H9 (cell line): ENCODE results near the gene SLC30A7. TPM values are rescaled to one million over a fixed set of nuclear protein-coding genes. Genes with fewer than 3 reads are reported as not detected.

Experiments
- DNase-seq: peaks from one replicate; pipeline ENCODE4 v3.0.0-alpha.2; 2017
- H2AFZ ChIP-seq: one replicate; pipeline ENCODE4 v1.6.1; 2013; ENCODE audit warnings: mild to moderate bottlenecking, low read length, control low read depth, moderate library complexity
- H2AK5ac ChIP-seq: 2 replicates; pipeline ENCODE4 v1.6.1; 2013; ENCODE audit warnings: low read length, control low read depth, mixed read lengths; ENCODE audit not compliant: insufficient read length
- H2BK120ac ChIP-seq: one replicate; pipeline ENCODE4 v1.6.1; 2013; ENCODE audit warnings: low read depth, mild to moderate bottlenecking, low read length, control low read depth, inconsistent platforms; ENCODE audit not compliant: poor library complexity, severe bottlenecking
- H2BK12ac ChIP-seq: 2 replicates; pipeline ENCODE4 v1.6.1; 2013; ENCODE audit warnings: low read length, control low read depth, mixed read lengths, low read depth; ENCODE audit not compliant: insufficient read length
- H2BK15ac ChIP-seq: 2 replicates; pipeline ENCODE4 v1.6.1; 2013; ENCODE audit warnings: low read depth, low read length, control low read depth
- H2BK20ac ChIP-seq: one replicate; pipeline ENCODE4 v1.6.1; 2013; ENCODE audit warnings: low read depth, mild to moderate bottlenecking, low read length, control low read depth, inconsistent platforms; ENCODE audit not compliant: poor library complexity, severe bottlenecking
- H2BK5ac ChIP-seq: 2 replicates; pipeline ENCODE4 v1.6.1; 2013; ENCODE audit warnings: low read length, control low read depth, mixed read lengths; ENCODE audit not compliant: insufficient read length
- H3K14ac ChIP-seq: 2 replicates; pipeline ENCODE4 v1.6.1; 2013; ENCODE audit warnings: low read length, control low read depth; ENCODE audit not compliant: insufficient read depth
- H3K18ac ChIP-seq: 2 replicates; pipeline ENCODE4 v1.6.1; 2013; ENCODE audit warnings: low read depth, mild to moderate bottlenecking, mixed read lengths, low read length, control low read depth; ENCODE audit not compliant: insufficient read length
- H3K23ac ChIP-seq: 2 replicates; pipeline ENCODE4 v1.6.1; 2013; ENCODE audit warnings: low read length, control low read depth, mixed read lengths, low read depth; ENCODE audit not compliant: insufficient read length
- H3K23me2 ChIP-seq: 2 replicates; pipeline ENCODE4 v1.6.1; 2013; ENCODE audit warnings: low read depth, mild to moderate bottlenecking, mixed read lengths, low read length, control low read depth; ENCODE audit not compliant: insufficient read length, poor library complexity, severe bottlenecking
- H3K27ac ChIP-seq: 2 replicates; pipeline ENCODE4 v1.5.1; 2013; ENCODE audit warnings: low read length, control low read depth, mixed read lengths, low read depth; ENCODE audit not compliant: insufficient read length
- H3K27me3 ChIP-seq: 2 replicates; pipeline ENCODE4 v1.6.1; 2013; ENCODE audit warnings: low read length, control low read depth, inconsistent platforms; ENCODE audit not compliant: insufficient read depth
- H3K4ac ChIP-seq: 2 replicates; pipeline ENCODE4 v1.6.1; 2013; ENCODE audit warnings: low read depth, mild to moderate bottlenecking, control low read depth, inconsistent platforms, low read length, moderate library complexity
- H3K4me1 ChIP-seq: 2 replicates; pipeline ENCODE4 v1.6.1; 2013; ENCODE audit warnings: low read length, control low read depth, inconsistent platforms; ENCODE audit not compliant: insufficient read depth
- H3K4me2 ChIP-seq: 2 replicates; pipeline ENCODE4 v1.6.1; 2013; ENCODE audit warnings: low read length, control low read depth, mixed read lengths; ENCODE audit not compliant: insufficient read length, insufficient read depth
- H3K56ac ChIP-seq: 2 replicates; pipeline ENCODE4 v1.6.1; 2013; ENCODE audit warnings: low read depth, mild to moderate bottlenecking, mixed read lengths, low read length, control low read depth; ENCODE audit not compliant: insufficient read length
- H3K79me1 ChIP-seq: 2 replicates; pipeline ENCODE4 v1.6.1; 2013; ENCODE audit warnings: low read depth, mild to moderate bottlenecking, moderate library complexity, low read length, control low read depth, inconsistent platforms; ENCODE audit not compliant: insufficient read depth, poor library complexity, severe bottlenecking
- H3K79me2 ChIP-seq: 2 replicates; pipeline ENCODE4 v1.6.1; 2013; ENCODE audit warnings: low read length, control low read depth, inconsistent platforms; ENCODE audit not compliant: insufficient read depth
- H3K9ac ChIP-seq: 2 replicates; pipeline ENCODE4 v1.6.1; 2013; ENCODE audit warnings: low read length, control low read depth, mixed read lengths; ENCODE audit not compliant: insufficient read length; ENCODE audit errors: extremely low read depth
- H3K9me3 ChIP-seq: one replicate; pipeline ENCODE4 v1.6.1; 2013; ENCODE audit warnings: low read depth, low read length, inconsistent platforms; ENCODE audit not compliant: control insufficient read depth
- H3T11ph ChIP-seq: one replicate; pipeline ENCODE4 v1.6.1; 2013; ENCODE audit warnings: mild to moderate bottlenecking, low read length, control low read depth, inconsistent platforms
- H4K20me1 ChIP-seq: one replicate; pipeline ENCODE4 v1.6.1; 2013; ENCODE audit not compliant: control insufficient read depth, insufficient read length, insufficient read depth
- H4K5ac ChIP-seq: 2 replicates; pipeline ENCODE4 v1.6.1; 2013; ENCODE audit warnings: low read depth, mild to moderate bottlenecking, mixed read lengths, low read length, control low read depth; ENCODE audit not compliant: insufficient read length
- H4K8ac ChIP-seq: replicated peaks from 2 replicates; pipeline ENCODE4 v1.6.1; 2013; ENCODE audit warnings: low read length, control low read depth, mixed read lengths, low read depth; ENCODE audit not compliant: insufficient read length
- H4K91ac ChIP-seq: 2 replicates; pipeline ENCODE4 v1.6.1; 2013; ENCODE audit warnings: low read depth, mild to moderate bottlenecking, moderate library complexity, mixed read lengths, low read length, control low read depth; ENCODE audit not compliant: insufficient read length
- H3K27ac Mint-ChIP-seq, 3 experiments: 2 replicates in 2 of 3; 3 replicates in 1 of 3; pipeline ENCODE4 v1.8.0; 2020 to 2021; ENCODE audit warnings: mixed read lengths in 3 of 3, mild to moderate bottlenecking in 1 of 3, moderate library complexity in 1 of 3
- H3K27me3 Mint-ChIP-seq: 2 replicates; pipeline ENCODE4 v1.8.0; 2021; ENCODE audit warnings: low read depth, mild to moderate bottlenecking, moderate library complexity, mixed read lengths
- H3K36me3 Mint-ChIP-seq, 3 experiments: 2 replicates in 2 of 3; 3 replicates in 1 of 3; pipeline ENCODE4 v1.8.0; 2020 to 2021; ENCODE audit warnings: low read depth in 3 of 3, mixed read lengths in 3 of 3; ENCODE audit not compliant: insufficient read depth in 1 of 3
- H3K4me1 Mint-ChIP-seq, 2 experiments: 2 replicates each; pipeline ENCODE4 v1.8.0; 2020; ENCODE audit warnings: mixed read lengths in 2 of 2
- H3K4me3 Mint-ChIP-seq, 2 experiments: 2 replicates in 1 of 2; 3 replicates in 1 of 2; pipeline ENCODE4 v1.8.0; 2020 to 2021; ENCODE audit warnings: mild to moderate bottlenecking in 2 of 2, mixed read lengths in 2 of 2, moderate library complexity in 1 of 2
- H3K9me3 Mint-ChIP-seq, 2 experiments: 2 replicates in 1 of 2; 3 replicates in 1 of 2; pipeline ENCODE4 v1.8.0; 2020; ENCODE audit warnings: mild to moderate bottlenecking in 2 of 2, mixed read lengths in 2 of 2, moderate library complexity in 1 of 2
- WGBS: extraction: QIAGEN DNeasy Blood & Tissue Kit; methylation state at CpG from one replicate; pipeline ENCODE4 v1.1.7; 2013; ENCODE audit warnings: missing lambda C conversion rate, low lambda C conversion rate, mixed read lengths; ENCODE audit not compliant: insufficient read length; ENCODE audit errors: extremely low coverage; 5-methylcytosine and 5-hydroxymethylcytosine counted together
- total RNA-seq: library from RNA; stranded (reverse); gene quantifications from 2 replicates; pipeline ENCODE4 v1.2.1, GENCODE V29; 2021
- TF ChIP-seq, protein P1 (sequence below): fragments of 200-600 bp; sonication (generic); conservative IDR thresholded peaks from 3 replicates; pipeline ENCODE4 v1.8.0; 2021; ENCODE audit warnings: antibody characterized with exemption, mild to moderate bottlenecking

The SLC30A7 gene
- total RNA-seq, 1 experiment from 2014 or later = 25.6 TPM

DNA sequence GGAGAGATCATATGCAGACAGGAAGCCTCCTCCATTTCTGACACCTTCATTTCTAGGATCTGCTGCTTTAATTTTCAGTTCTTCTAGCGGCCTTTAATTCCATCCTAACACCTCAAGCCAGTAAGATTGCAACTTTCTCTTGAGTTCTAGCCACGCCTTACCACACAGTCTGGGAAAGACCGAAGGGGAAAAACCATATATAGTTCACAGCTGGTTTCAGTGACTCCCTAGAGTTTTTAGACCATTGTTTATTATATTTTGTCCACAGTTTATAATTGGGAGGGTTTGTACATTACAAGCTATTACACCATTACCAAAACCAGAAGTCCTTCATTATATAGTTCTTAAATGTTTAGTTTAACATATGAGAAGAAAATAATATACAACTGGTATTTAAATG is 92.2 kb downstream of the SLC30A7 start:
- Mint-ChIP-seq H3K4me1 (no peaks in the 10 kb centered on the region; a peak in 1 of 4 replicates), H3K4me3 (no peak overlapping the region), H3K9me3 (no peaks in the 10 kb centered on the region), H3K27me3 (no peaks in the 10 kb centered on the region), H3K36me3 (peaks cover 9 to 16% (median 13%) of the 10 kb centered on the region in 3 experiments; a peak in 6 of 7 replicates), H3K27ac (0 out of 7 replicates have a peak overlapping the region, but pooled peaks of 1 of the 3 experiments have one; percentile 5)
- Histone ChIP-seq H3K14ac (no peak overlapping the region), H3K9me3 (no peaks in the 10 kb centered on the region), H2AFZ (no peak overlapping the region), H3T11ph (no peak overlapping the region), H4K91ac (no peak overlapping the region), H4K20me1 (no peaks in the 10 kb centered on the region), H3K4me2 (no peak overlapping the region), H3K4me1 (no peaks in the 10 kb centered on the region), H2BK15ac (no peak overlapping the region), H4K8ac (no peak overlapping the region), H3K79me2 (no peaks in the 10 kb centered on the region), H2BK120ac (no peak overlapping the region), H3K56ac (no peak overlapping the region), H3K27ac (no peak overlapping the region), H2BK5ac (no peak overlapping the region), H3K27me3 (no peaks in the 10 kb centered on the region), H3K18ac (no peak overlapping the region), H3K23me2 (no peaks in the 10 kb centered on the region), H3K4ac (no peak overlapping the region), H3K9ac (no peak overlapping the region), H3K79me1 (no peaks in the 10 kb centered on the region), H3K23ac (no peak overlapping the region), H2AK5ac (no peak overlapping the region), H2BK12ac (no peak overlapping the region), H2BK20ac (no peak overlapping the region), H4K5ac (no peak overlapping the region)
- no peak for DNase-seq
- no CpG with 5 or more reads among the region's 3 CpGs for WGBS
- TF ChIP-seq, protein P1, sequence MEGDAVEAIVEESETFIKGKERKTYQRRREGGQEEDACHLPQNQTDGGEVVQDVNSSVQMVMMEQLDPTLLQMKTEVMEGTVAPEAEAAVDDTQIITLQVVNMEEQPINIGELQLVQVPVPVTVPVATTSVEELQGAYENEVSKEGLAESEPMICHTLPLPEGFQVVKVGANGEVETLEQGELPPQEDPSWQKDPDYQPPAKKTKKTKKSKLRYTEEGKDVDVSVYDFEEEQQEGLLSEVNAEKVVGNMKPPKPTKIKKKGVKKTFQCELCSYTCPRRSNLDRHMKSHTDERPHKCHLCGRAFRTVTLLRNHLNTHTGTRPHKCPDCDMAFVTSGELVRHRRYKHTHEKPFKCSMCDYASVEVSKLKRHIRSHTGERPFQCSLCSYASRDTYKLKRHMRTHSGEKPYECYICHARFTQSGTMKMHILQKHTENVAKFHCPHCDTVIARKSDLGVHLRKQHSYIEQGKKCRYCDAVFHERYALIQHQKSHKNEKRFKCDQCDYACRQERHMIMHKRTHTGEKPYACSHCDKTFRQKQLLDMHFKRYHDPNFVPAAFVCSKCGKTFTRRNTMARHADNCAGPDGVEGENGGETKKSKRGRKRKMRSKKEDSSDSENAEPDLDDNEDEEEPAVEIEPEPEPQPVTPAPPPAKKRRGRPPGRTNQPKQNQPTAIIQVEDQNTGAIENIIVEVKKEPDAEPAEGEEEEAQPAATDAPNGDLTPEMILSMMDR = no peak
